Measurements from ENCODE around the gene CORO2B. TPM values are rescaled to one million over a fixed set of nuclear protein-coding genes. Genes with fewer than 3 reads are reported as not detected.
A peak's percentile ranks its signal among the peaks of the same experiment; 100 is the strongest.

Gene CORO2B
- total RNA-seq, 5 donors from 2014 or later (not counting 1 experiment from before 2014, with no cell fraction given), result 0.06 to 0.39 (median 0.09) TPM; not detected in 2

DNA sequence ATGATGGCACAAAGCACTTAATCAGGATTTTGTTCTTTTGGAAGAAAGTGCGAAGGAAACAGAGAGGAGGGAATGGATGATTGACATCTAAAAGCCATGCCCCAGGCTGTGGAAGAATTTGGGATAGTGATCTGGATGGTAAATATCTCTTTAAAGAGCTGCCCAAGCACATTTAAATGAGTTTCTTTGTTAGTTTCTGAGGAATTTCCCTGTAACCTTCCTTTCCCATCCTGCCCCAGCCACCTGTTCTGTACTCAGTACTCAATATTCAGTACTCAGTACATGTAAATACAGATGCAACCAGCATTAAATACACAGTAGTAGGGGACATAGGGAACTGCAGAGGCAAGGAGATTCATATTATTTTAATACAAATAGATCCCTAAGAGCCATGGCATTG lies 7.8 kb upstream of the CORO2B start:
- POLR2A ChIA-PET, result no interaction called here
- H3K4me3 Mint-ChIP-seq, result no peak overlapping the region
- H3K27me3 ChIP-seq (replicated peaks in 1 of 2; ENCODE audit: control insufficient read depth in 2 of 2, extremely low read depth in 1 of 2, insufficient read depth in 2 of 2, low read length in 1 of 2), result peaks cover 0 to 43% of the 10 kb centered on the region in 2 experiments
- no peaks in the 10 kb centered on the region for H3K9me3 Mint-ChIP-seq
- H3K4me3 ChIP-seq (ENCODE audit: control insufficient read depth in 1 of 2, extremely low read depth in 1 of 2, low read length in 1 of 2), result no peak overlapping the region
- no peak for ATAC-seq (replicated peaks in 1 of 4)
- DNase-seq, result no peak
- no peaks in the 10 kb centered on the region for H3K4me1 ChIP-seq (ENCODE audit: control insufficient read depth in 1 of 2, extremely low read depth in 1 of 2, insufficient read depth in 2 of 2, low read length in 2 of 2)
- no peaks in the 10 kb centered on the region for H3K9me3 ChIP-seq
- H3K36me3 ChIP-seq (ENCODE audit: control insufficient read depth in 2 of 2, extremely low read depth in 1 of 2, insufficient read depth in 1 of 2, low read length in 1 of 2), result no peaks in the 10 kb centered on the region
- H3K27me3 Mint-ChIP-seq, result peaks cover 61 to 74% of the 10 kb centered on the region in 2 donors
- 100% methylated on average over 1 of the region's 1 CpG for WGBS (ENCODE audit: insufficient coverage)
- H3K27ac ChIP-seq (ENCODE audit: low read length), result no peak overlapping the region
- no peaks in the 10 kb centered on the region for H3K4me1 Mint-ChIP-seq
- no peaks in the 10 kb centered on the region for H3K36me3 Mint-ChIP-seq
- CTCF ChIA-PET, result no interaction called here
- H3K27ac Mint-ChIP-seq, result no peak overlapping the region

DNA sequence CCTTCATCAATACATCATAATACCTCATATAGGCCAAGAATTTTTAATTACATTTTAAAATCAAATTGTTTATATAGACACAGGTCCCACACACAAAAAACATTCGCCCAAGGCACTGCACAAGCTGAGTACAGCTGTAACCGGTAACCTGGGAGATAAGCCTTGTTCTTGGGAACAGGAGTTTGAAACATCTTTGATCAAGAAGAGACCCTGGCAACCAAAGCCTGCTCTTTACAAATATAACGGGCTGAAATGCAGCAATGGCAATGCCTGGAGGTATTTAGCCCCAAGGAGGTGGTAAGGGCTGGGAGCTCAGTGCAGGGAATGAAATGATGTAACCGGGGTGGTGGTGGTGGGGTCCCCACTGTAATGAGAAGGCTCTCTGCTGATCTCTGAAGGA lies 7.2 kb upstream of the CORO2B start:
- H3K27ac ChIP-seq (ENCODE audit: low read length), result no peak overlapping the region
- POLR2A ChIA-PET, result no interaction called here
- WGBS (ENCODE audit: insufficient coverage), result 67% methylated on average over 2 of the region's 4 CpGs
- H3K9me3 ChIP-seq, result no peaks in the 10 kb centered on the region
- no peak overlapping the region for H3K27ac Mint-ChIP-seq
- no peak overlapping the region for H3K4me3 Mint-ChIP-seq
- H3K27me3 ChIP-seq (replicated peaks in 1 of 2; ENCODE audit: control insufficient read depth in 2 of 2, extremely low read depth in 1 of 2, insufficient read depth in 2 of 2, low read length in 1 of 2), result peaks cover 0 to 50% of the 10 kb centered on the region in 2 experiments
- ATAC-seq (replicated peaks in 1 of 4) (no peak), DNase-seq (no peak)
- H3K9me3 Mint-ChIP-seq, result no peaks in the 10 kb centered on the region
- H3K36me3 ChIP-seq (ENCODE audit: control insufficient read depth in 2 of 2, extremely low read depth in 1 of 2, insufficient read depth in 1 of 2, low read length in 1 of 2), result no peaks in the 10 kb centered on the region
- no peaks in the 10 kb centered on the region for H3K4me1 ChIP-seq (ENCODE audit: control insufficient read depth in 1 of 2, extremely low read depth in 1 of 2, insufficient read depth in 2 of 2, low read length in 2 of 2)
- no peak overlapping the region for H3K4me3 ChIP-seq (ENCODE audit: control insufficient read depth in 1 of 2, extremely low read depth in 1 of 2, low read length in 1 of 2)
- peaks cover 66 to 80% of the 10 kb centered on the region in 2 donors for H3K27me3 Mint-ChIP-seq
- no peaks in the 10 kb centered on the region for H3K36me3 Mint-ChIP-seq
- CTCF ChIA-PET, result no interaction called here
- peaks cover 0 to under 1% (median 0%) of the 10 kb centered on the region in 3 donors for H3K4me1 Mint-ChIP-seq

GRCh38 chr15:68572309-68572708 lies 6.5 kb upstream of the CORO2B start:
- CTCF ChIA-PET, result interaction anchor here in 1 of 2 donors (0.7 kb wide), 1 partner anchor 81 kb away, joined by 3 read pairs; no protein-coding TSS in a partner anchor
- H3K4me1 ChIP-seq (ENCODE audit: control insufficient read depth in 1 of 2, extremely low read depth in 1 of 2, insufficient read depth in 2 of 2, low read length in 2 of 2), result peaks cover 0 to 2% of the 10 kb centered on the region in 2 experiments
- H3K27ac ChIP-seq (ENCODE audit: low read length), result no peak overlapping the region
- no peak overlapping the region for H3K4me3 ChIP-seq (ENCODE audit: control insufficient read depth in 1 of 2, extremely low read depth in 1 of 2, low read length in 1 of 2)
- POLR2A ChIA-PET, result interaction anchor here in 1 of 2 donors (0.6 kb wide), 1 partner anchor 29 kb away, joined by 5 read pairs; no protein-coding TSS in a partner anchor
- WGBS (ENCODE audit: insufficient coverage), result no CpG with 5 or more reads among the region's 4 CpGs
- DNase-seq, result no peak
- Mint-ChIP-seq H3K4me1 (peaks cover 3 to 5% (median 5%) of the 10 kb centered on the region in 3 donors), H3K27ac (no peak overlapping the region), H3K4me3 (no peak overlapping the region), H3K36me3 (no peaks in the 10 kb centered on the region), H3K27me3 (peaks cover 69 to 85% of the 10 kb centered on the region in 2 donors), H3K9me3 (no peaks in the 10 kb centered on the region)
- H3K27me3 ChIP-seq (replicated peaks in 1 of 2; ENCODE audit: control insufficient read depth in 2 of 2, extremely low read depth in 1 of 2, insufficient read depth in 2 of 2, low read length in 1 of 2), result peaks cover 0 to 57% of the 10 kb centered on the region in 2 experiments
- no peaks in the 10 kb centered on the region for H3K36me3 ChIP-seq (ENCODE audit: control insufficient read depth in 2 of 2, extremely low read depth in 1 of 2, insufficient read depth in 1 of 2, low read length in 1 of 2)
- H3K9me3 ChIP-seq, result no peaks in the 10 kb centered on the region
- no peak for ATAC-seq (replicated peaks in 1 of 4)

DNA sequence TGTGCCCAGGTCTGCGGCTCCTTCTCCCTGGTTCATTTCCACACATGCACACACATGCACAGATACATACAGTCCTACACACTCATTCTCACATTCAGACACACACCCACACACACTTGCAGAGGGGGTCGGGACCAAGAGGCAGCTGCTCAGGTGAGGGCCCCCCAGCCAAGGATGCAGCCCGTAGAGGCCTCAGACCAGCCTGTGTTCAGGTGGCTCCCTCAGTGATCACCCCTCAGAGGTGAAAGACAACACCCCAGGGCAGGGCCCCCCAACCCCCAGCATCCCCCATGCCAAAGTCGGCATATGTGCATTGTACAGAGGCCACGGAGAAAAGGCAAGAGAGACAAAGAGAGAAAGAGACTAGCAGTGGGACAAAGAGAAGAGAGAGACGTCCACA lies 5.9 kb upstream of the CORO2B start:
- H3K4me1 Mint-ChIP-seq, result peaks cover 9 to 11% (median 10%) of the 10 kb centered on the region in 3 donors
- Histone ChIP-seq H3K4me1 (ENCODE audit: control insufficient read depth in 1 of 2, extremely low read depth in 1 of 2, insufficient read depth in 2 of 2, low read length in 2 of 2) (peaks cover 0 to 8% of the 10 kb centered on the region in 2 experiments), H3K36me3 (ENCODE audit: control insufficient read depth in 2 of 2, extremely low read depth in 1 of 2, insufficient read depth in 1 of 2, low read length in 1 of 2) (no peaks in the 10 kb centered on the region), H3K4me3 (ENCODE audit: control insufficient read depth in 1 of 2, extremely low read depth in 1 of 2, low read length in 1 of 2) (no peak overlapping the region), H3K27me3 (replicated peaks in 1 of 2; ENCODE audit: control insufficient read depth in 2 of 2, extremely low read depth in 1 of 2, insufficient read depth in 2 of 2, low read length in 1 of 2) (peaks cover 0 to 63% of the 10 kb centered on the region in 2 experiments), H3K27ac (ENCODE audit: low read length) (no peak overlapping the region), H3K9me3 (no peaks in the 10 kb centered on the region)
- peaks cover 72 to 88% of the 10 kb centered on the region in 2 donors for H3K27me3 Mint-ChIP-seq
- 65% methylated on average over 4 of the region's 6 CpGs for WGBS (ENCODE audit: insufficient coverage)
- H3K27ac Mint-ChIP-seq, result peak overlapping the region in 1 of 2 donors; percentile 16
- ATAC-seq (replicated peaks in 1 of 4) (no peak), DNase-seq (no peak)
- H3K9me3 Mint-ChIP-seq, result no peaks in the 10 kb centered on the region
- ChIA-PET CTCF (no interaction called here), POLR2A (no interaction called here)
- H3K4me3 Mint-ChIP-seq, result no peak overlapping the region
- no peaks in the 10 kb centered on the region for H3K36me3 Mint-ChIP-seq

GRCh38 chr15:68574046-68574445 lies 4.7 kb upstream of the CORO2B start:
- ChIA-PET POLR2A (no interaction called here), CTCF (no interaction called here)
- DNase-seq (no peak), ATAC-seq (replicated peaks in 1 of 4) (no peak)
- H3K36me3 ChIP-seq (ENCODE audit: control insufficient read depth in 2 of 2, extremely low read depth in 1 of 2, insufficient read depth in 1 of 2, low read length in 1 of 2), result no peaks in the 10 kb centered on the region
- peaks cover 13 to 14% (median 13%) of the 10 kb centered on the region in 3 donors for H3K4me1 Mint-ChIP-seq
- H3K4me3 ChIP-seq (ENCODE audit: control insufficient read depth in 1 of 2, extremely low read depth in 1 of 2, low read length in 1 of 2), result no peak overlapping the region
- H3K27ac Mint-ChIP-seq, result no peak overlapping the region
- peaks cover 65 to 84% of the 10 kb centered on the region in 2 donors for H3K27me3 Mint-ChIP-seq
- no peaks in the 10 kb centered on the region for H3K9me3 ChIP-seq
- no peaks in the 10 kb centered on the region for H3K36me3 Mint-ChIP-seq
- H3K4me1 ChIP-seq (ENCODE audit: control insufficient read depth in 1 of 2, extremely low read depth in 1 of 2, insufficient read depth in 2 of 2, low read length in 2 of 2), result peaks cover 0 to 15% of the 10 kb centered on the region in 2 experiments
- peaks cover 0 to 67% of the 10 kb centered on the region in 2 experiments for H3K27me3 ChIP-seq (replicated peaks in 1 of 2; ENCODE audit: control insufficient read depth in 2 of 2, extremely low read depth in 1 of 2, insufficient read depth in 2 of 2, low read length in 1 of 2)
- H3K27ac ChIP-seq (ENCODE audit: low read length), result no peak overlapping the region
- no peaks in the 10 kb centered on the region for H3K9me3 Mint-ChIP-seq
- 72% methylated on average over 4 of the region's 4 CpGs for WGBS (ENCODE audit: insufficient coverage)
- no peak overlapping the region for H3K4me3 Mint-ChIP-seq

DNA sequence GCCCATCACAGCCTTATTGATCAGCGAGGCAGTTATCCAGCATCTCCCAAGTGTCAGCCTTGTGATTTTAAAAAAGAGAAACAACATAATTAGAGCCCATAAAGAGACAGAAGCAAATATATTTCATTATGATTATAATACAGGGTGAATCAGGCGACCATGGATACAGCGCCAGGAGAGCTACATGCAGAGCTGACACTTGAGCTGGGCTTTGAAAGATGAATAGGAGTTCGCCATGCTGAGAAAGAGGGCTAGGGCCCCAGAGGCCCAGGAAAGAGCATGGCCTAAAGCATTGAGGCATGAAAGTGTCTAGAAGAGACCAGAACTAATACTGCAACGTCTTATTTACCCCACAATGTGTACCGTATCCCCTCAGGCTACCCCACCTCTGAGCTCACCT lies 4.2 kb upstream of the CORO2B start:
- ChIA-PET CTCF (no interaction called here), POLR2A (no interaction called here)
- Mint-ChIP-seq H3K4me3 (no peak overlapping the region), H3K36me3 (no peaks in the 10 kb centered on the region), H3K9me3 (no peaks in the 10 kb centered on the region), H3K4me1 (peaks cover 13 to 15% (median 13%) of the 10 kb centered on the region in 3 donors), H3K27me3 (peaks cover 63 to 79% of the 10 kb centered on the region in 2 donors), H3K27ac (no peak overlapping the region)
- Histone ChIP-seq H3K36me3 (ENCODE audit: control insufficient read depth in 2 of 2, extremely low read depth in 1 of 2, insufficient read depth in 1 of 2, low read length in 1 of 2) (no peaks in the 10 kb centered on the region), H3K4me1 (ENCODE audit: control insufficient read depth in 1 of 2, extremely low read depth in 1 of 2, insufficient read depth in 2 of 2, low read length in 2 of 2) (peaks cover 0 to 19% of the 10 kb centered on the region in 2 experiments), H3K9me3 (no peaks in the 10 kb centered on the region), H3K4me3 (ENCODE audit: control insufficient read depth in 1 of 2, extremely low read depth in 1 of 2, low read length in 1 of 2) (no peak overlapping the region), H3K27ac (ENCODE audit: low read length) (no peak overlapping the region), H3K27me3 (replicated peaks in 1 of 2; ENCODE audit: control insufficient read depth in 2 of 2, extremely low read depth in 1 of 2, insufficient read depth in 2 of 2, low read length in 1 of 2) (peaks cover 0 to 71% of the 10 kb centered on the region in 2 experiments)
- ATAC-seq (replicated peaks in 1 of 4) (no peak), DNase-seq (no peak)
- 70% methylated on average over 4 of the region's 6 CpGs for WGBS (ENCODE audit: insufficient coverage)
